A673 (cell line): Measurements from ENCODE around the gene GUCA2B.

Source experiments
- EZH2 ChIP-seq: fragments of 200-600 bp; sonication (generic); IDR thresholded peaks from 2 replicates; pipeline ENCODE4 v1.6.1; 2017; ENCODE audit warnings: borderline replicate concordance, low read depth, mild to moderate bottlenecking, mixed read lengths, antibody characterized with exemption, low read length; ENCODE audit not compliant: poor library complexity, severe bottlenecking
- TF ChIP-seq, protein P1 (sequence below): fragments of 300-800, 200-600 bp; sonication (generic); conservative IDR thresholded peaks from 2 replicates; pipeline ENCODE4 v1.5.1; 2017; ENCODE audit warnings: low read depth, mild to moderate bottlenecking, antibody characterized with exemption, low read length, moderate library complexity, mixed read lengths

DNA sequence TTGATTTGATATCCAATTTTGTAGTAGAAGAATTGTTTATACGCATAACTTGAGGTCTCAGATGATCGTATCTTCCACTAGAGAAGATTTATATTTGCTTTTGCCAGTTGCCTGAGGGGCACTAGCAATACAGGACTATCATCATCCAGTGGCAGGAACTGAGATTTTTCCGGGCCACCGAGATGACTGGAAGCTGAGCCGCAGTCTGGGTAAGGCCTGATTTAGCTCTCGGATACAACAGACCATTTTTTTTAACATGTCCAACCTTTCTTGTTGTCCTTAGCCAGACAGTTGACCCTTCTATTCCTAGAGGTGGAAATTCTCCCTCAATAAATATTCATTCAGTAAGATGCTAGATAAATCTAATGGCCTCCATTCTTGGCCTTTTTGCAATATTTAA, 25.4 kb upstream of the GUCA2B start:
- TF ChIP-seq, protein P1, sequence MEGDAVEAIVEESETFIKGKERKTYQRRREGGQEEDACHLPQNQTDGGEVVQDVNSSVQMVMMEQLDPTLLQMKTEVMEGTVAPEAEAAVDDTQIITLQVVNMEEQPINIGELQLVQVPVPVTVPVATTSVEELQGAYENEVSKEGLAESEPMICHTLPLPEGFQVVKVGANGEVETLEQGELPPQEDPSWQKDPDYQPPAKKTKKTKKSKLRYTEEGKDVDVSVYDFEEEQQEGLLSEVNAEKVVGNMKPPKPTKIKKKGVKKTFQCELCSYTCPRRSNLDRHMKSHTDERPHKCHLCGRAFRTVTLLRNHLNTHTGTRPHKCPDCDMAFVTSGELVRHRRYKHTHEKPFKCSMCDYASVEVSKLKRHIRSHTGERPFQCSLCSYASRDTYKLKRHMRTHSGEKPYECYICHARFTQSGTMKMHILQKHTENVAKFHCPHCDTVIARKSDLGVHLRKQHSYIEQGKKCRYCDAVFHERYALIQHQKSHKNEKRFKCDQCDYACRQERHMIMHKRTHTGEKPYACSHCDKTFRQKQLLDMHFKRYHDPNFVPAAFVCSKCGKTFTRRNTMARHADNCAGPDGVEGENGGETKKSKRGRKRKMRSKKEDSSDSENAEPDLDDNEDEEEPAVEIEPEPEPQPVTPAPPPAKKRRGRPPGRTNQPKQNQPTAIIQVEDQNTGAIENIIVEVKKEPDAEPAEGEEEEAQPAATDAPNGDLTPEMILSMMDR: no peak
- TF ChIP-seq EZH2: no peak
